Raji (cell line): Measurements from ENCODE around the gene DNAJC16.

Experiments used
- POLR2A ChIP-seq: IDR thresholded peaks from 2 replicates; pipeline ENCODE4 v1.6.1; 2011; ENCODE audit warnings: low read depth, low read length, control low read depth; ENCODE audit not compliant: insufficient read depth

DNAJC16 gene

DNA sequence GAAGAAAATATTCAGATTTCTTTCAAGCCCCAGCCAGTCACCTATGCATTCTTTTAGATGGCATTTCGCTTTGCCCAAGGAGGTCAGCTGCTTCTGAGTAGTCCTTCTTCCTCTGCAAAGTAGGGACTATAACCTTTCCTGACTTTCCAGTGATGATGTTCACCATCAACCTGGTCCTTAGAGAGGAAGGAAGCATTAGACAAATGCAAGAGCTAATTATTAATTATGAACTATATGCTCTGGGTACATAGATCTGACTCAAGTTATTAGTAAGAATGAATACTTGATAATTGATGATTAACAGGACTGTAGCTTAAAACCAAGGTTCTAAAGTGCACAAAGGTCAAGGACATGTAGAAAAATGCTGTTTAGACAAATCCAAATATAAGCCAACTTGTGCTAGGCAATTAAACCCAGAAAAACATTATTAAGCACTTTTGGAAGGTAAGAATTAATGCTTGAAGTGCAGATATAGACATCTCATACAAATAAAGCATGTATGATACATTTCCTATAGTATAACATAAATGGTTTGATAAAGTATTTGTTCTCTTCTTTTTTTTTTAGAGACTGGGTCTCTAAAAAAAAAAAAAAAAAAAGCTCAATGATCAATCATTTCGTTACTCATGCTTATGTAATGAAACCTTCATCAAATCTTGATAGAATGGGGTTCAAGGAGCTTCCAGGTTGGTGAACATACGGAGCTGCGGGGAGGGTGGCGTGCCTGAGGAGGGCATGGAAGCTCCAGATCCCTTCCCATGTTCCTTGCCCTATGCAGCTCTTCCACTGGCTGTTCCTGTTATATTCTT, 69.4 kb downstream of the DNAJC16 start:
- TF ChIP-seq POLR2A, result no peak

DNA sequence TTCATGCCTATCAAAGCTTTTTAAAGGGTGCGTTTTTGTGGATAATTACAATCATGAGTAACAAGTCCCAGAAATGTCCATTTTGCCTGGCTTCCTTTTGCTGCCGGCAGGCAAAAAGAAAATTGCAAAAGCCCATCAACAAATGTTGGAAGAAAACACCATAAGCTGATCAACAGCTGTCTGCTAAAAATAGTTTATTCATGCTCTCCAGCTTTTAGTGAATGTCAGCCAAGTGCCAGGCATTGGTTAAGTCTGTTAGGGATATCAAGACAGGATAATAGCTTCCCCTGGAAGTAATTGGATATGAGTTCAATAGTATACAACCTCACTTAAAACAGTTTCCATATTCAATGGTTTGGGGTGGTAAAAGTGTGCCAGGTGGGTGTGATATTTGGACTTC, 71.8 kb downstream of the DNAJC16 start:
- TF ChIP-seq POLR2A, result no peak

DNA sequence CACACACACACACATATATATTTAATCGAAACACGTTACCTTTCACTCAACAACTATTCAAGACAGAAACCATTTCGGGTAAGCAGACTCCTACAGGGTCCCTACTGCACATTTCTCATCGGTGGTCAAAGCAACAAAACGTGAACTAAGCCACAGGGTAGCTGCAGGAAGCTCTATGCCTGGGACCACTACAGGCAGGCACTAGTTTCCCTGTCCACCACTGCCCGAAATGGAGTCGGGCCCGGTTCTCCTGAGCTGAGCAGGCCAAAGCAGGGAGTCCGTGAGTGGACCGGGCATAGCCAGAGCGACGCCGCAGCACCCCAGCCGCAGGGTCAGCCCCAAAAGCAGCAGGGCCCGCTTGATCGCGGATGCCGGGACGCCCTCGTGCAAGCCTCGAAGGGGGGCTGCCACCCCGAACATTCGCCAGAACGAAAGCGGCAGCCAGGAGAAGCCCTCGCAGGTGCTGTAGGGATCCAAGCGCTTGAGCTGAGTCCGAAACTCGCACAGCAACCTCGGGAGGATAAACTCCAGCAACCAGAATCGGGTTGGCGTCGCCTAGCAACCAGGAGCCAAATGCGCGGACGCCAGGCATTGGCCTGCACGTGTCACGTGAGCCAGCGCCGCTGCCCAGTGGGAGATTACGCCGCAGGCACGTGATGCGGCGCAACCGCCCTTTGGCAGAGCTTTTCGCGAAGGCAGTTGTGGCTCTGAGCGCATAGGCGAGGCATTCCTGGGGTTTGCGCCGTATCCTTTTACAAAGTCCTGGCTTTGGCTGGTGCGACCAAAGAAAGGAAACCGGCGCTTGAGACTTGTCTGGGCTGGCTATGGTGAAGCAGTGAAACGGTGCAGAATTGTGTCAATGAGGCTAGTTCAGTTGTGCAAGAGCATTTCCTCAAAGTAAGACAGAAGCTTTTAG, 76.7 kb downstream of the DNAJC16 start:
- no peak for TF ChIP-seq POLR2A

DNA sequence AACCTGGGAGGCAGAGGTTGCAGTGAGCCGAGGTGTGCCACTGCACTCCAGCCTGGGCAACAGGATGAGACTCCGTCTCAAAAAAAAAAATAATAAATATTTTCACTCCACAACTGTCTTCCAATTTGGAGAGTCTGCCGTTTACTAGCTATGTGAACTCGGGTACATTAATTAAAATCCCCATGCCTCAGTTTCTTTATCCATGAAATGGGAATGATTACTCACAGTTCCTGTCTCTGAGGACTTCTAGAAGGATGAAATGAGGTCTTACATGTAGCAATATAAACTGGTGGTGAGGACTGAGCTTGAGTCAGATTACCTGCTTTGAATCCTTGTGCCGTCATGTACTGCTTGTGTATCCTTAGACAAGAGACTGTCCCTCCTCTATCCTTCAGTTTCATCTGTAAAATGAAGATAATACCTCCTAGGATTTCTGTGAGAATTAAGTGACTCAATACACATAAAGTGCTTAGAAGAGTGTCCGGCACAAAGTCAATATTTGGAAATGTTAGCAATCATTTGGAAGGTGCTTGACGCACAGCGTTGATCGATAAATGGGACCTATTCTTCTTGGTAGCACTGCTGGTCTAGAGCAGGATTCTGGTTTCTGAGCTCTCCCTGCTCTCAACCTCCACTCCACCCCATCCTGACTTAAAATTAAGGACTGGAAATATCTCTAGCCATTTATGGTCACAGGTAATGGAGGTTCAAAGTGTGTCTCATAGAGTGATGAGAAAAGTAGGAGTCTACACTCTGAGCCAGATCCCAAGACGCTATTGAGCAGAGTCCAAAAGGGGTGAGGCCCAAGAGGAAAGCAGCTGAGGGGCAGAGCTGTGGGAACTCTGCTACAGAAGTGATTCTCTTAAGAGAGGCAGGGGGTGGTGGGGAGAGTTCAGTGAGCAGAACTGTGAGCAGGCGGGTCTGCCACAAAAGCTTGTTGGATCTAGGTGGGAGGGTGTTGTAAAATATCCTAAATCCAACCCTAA, 79.0 kb downstream of the DNAJC16 start:
- TF ChIP-seq POLR2A, result no peak

DNA sequence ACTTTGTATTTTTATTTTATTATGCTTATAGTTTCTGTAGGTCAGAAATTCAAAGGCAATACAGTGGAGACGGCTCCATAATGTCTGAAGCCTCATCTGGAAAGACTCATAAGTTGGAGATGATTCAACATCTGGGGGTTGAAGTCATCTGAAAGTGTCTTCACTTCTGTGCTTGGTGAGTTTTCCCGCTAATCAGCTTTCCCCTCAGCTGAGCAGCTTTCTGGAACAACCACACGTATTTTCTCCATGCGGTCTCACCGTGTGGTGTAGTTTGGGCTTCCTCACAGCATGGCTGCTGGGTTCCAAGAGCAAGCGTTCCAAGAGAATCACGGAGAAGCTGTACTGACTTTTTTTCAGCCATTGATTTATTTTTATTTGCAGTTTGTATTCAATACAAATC, 83.0 kb downstream of the DNAJC16 start:
- TF ChIP-seq POLR2A, result no peak

DNA sequence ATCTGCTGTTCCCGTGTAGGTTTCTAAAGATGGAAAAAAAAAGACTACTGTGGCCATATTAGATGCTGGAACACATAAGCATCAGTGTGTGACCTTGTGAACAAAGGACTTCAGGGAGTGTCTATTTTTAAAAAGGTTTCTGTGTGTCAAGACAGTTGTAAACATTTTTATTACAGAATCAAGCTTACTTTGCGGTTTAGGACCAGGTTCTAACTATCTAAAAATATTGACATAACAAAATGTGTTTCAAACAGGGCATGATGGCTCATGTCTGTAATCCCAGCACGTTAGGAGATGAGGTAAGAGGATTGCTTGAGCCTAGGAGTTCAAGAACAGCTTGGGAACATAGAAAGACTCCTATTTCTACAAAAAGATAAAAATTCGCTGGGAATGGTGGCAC, 83.5 kb downstream of the DNAJC16 start:
- TF ChIP-seq POLR2A, result no peak

DNA sequence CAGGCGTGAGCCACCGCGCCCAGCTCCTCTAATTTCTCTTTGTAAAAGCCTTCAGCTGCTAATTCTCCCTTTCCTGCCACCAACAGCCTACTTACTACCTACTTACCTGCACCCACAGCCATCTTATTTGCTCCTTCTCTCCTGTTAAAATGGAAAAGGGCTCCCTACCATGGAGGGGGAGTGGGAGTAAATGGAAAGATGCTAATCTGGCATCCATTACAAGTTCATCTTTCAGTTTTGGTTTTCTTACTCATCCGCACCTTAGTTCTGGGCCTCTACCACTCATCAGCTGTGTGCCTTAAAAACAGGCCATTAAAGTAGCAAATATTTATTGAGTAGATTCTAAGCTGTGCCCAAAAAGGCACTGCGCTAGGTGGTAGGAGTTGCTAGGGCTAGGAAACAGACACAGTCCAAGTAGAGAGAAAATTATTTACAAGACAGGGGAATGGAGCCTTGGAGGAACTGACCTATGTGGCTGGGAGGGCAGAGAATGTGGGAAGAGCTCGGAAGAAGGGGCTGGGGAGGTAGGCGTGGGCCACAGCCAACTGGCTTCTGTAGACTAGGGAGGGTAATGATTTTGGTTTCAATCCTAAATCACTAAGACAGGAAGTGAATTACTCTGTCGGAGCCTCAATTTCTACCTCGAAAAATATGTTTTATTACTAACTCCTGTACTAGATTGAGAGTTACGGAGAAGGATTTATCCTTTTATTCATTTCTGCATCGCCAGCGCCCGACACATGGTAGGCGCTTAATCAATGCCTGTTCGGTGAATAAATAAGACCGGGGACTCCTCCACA, 89.9 kb downstream of the DNAJC16 start:
- TF ChIP-seq POLR2A, result no peak

DNA sequence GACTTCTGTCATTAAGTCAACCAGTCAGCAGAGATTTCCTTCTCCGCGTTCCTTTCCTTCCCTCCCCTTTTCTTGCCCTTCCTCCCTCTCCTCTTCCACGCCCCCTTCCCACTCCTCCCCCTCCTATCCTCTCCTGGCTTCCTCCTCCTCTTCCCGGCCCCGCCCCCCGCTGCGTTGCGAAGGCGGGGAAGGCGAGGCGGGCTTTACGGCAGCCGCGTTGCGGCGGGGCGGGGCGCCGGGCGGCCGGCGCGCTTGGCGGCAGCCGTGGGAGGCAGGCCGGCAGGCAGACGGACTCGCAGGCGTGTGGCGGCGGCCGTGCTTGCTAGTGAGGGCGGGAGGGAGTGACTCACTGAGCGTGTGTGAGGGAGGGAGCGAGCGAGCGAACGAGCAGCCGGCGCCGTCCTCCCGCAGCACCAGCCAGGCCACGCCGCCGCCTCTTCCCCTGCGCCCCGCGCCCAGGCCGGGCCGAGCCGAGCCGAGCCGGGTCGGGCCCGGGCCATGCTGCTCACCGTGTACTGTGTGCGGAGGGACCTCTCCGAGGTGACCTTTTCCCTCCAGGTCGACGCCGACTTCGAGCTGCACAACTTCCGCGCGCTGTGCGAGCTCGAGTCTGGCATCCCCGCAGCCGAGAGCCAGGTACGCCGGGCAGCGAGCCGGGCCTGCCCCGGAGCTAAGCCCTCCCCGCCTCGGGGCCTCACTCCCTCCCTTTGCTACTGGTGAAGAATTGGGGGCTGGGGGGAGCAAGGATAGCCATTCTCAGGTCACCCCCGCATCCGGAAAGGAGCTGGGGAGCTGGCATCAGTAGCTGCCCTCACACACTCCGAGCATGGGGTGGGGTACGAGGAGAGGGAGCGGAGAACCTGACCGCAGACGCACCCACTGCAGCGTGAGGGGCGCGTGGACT, 90.8 kb downstream of the DNAJC16 start, which contains the start of gene DDI2:
Gene DDI2, plus strand, starts transcription at position 286 of the 904 bp plus-strand sequence. Its CDS starts 213 bp downstream, at position 499.
- peak; percentile 97 for TF ChIP-seq POLR2A

DNA sequence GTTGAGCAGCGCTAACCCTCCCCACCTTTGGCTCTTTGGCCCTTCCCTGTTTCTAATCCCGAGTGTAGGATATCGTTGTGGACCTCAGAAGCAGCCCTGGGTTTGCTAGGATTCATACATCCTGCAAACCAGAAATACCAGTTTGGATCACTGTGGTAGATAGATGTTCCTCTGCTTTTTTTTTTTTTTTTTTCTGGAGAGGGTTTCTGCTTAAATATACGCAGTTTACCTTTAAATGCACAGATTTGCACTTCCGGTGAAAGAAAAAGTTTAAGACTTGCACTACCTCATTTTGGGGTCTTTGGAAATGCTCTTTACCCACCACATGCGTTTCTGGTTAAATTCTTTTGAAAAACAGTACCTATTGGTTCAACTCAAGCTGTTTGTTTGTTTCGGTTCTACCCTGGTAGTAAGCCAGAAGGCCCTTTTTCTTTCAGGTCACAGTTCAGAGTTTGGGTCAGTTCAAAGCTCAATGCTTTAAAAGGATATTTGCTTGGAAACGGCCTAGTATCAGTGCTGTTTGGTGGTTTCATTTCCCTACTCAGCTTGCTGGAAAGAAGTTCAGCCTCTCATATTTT, 91.5 kb downstream of the DNAJC16 start:
- TF ChIP-seq POLR2A, result no peak

DNA sequence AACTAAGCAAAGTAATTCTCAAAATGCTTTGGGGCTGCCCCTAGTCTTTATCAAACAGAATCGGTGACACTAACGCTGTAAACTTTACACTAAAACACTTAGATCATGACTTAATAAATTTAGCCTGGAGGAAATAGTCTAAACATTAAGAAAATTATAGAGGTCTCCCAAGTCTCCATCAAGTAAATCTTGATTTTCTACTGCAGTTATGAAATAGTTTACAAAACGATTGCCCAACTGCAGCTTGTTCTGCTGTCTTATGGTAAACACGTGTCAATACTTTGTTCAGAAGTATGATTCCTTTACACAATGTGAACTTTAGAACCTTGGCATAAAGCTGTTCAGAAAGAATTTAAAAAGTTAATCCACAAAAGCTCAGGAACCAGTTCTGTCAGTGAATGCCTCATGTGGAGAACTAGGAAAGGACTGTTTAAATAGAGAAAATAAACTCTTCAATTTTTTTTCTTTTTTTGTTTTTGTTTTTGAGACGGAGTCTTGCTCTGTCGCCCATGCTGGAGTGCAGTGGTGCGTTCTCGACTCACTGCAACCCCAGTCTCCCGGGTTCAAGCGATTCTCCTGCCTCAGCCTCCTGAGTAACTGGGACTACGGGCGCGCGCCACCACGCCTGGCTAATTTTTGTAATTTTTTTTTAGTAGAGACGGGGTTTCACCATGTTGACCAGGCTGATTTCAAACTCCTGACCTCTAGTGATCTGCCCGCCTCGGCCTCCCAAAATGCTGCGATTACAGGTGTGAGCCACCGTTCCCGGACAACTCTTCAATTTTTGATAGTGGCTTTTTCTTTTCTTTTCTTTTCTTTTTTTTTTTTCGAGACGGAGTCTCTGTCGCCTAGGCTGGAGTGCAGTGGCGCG, 92.2 kb downstream of the DNAJC16 start:
- no peak for TF ChIP-seq POLR2A

DNA sequence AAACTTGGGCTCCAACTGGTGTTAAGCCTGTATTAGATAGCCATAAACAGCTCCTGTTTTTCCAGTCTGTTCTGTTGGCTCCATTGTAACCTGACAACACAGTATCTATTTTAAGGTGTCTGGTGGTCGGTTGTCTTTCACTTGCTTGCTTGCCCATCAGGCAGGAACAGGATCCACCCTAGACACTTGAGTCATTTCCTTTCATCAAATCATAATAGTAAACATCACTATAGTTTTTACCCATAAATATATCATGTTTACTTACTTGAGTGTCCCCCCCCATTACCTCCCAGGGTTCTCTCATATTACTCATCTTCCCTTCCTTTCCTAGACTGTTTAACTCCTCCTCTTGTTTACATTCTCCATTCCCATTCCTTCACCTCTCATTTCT, 93.5 kb downstream of the DNAJC16 start:
- TF ChIP-seq POLR2A, result no peak
